Brain microvascular endothelial cell (primary cell): ENCODE measurements around the gene RNF207.

Source experiments
- DNase-seq: peaks from one replicate; pipeline ENCODE4 v3.0.0-alpha.2; 2020
- H3K27ac ChIP-seq: fragments of 250-450 bp; sonication (Bioruptor Pico); 2 replicates; pipeline ENCODE4 v1.5.1; 2020; ENCODE audit warnings: mild to moderate bottlenecking, moderate library complexity
- H3K27me3 ChIP-seq: fragments of 250-450 bp; sonication (Bioruptor Pico); replicated peaks from 2 replicates; pipeline ENCODE4 v1.5.1; 2020; ENCODE audit warnings: mild to moderate bottlenecking
- H3K36me3 ChIP-seq: fragments of 250-450 bp; sonication (Bioruptor Pico); replicated peaks from 2 replicates; pipeline ENCODE4 v1.5.1; 2020; ENCODE audit warnings: mild to moderate bottlenecking
- H3K4me3 ChIP-seq: 2 replicates; pipeline ENCODE4 v1.5.1; 2011; ENCODE audit warnings: low read depth, mild to moderate bottlenecking, control low read depth, low read length, moderate library complexity
- in situ Hi-C: cut with HindIII; loops from 2 replicates; pipeline ENCODE4 v1.10.0; 2017; ENCODE audit warnings: low sequenced_read_pairs, low pct_ligation_motif_present
- TF ChIP-seq, protein P1 (sequence below): IDR thresholded peaks from 2 replicates; pipeline ENCODE4 v1.5.1; 2011; ENCODE audit warnings: low read depth, mild to moderate bottlenecking, moderate library complexity, low read length, control low read depth, inconsistent platforms; ENCODE audit errors: missing control alignments

RNF207 gene

DNA sequence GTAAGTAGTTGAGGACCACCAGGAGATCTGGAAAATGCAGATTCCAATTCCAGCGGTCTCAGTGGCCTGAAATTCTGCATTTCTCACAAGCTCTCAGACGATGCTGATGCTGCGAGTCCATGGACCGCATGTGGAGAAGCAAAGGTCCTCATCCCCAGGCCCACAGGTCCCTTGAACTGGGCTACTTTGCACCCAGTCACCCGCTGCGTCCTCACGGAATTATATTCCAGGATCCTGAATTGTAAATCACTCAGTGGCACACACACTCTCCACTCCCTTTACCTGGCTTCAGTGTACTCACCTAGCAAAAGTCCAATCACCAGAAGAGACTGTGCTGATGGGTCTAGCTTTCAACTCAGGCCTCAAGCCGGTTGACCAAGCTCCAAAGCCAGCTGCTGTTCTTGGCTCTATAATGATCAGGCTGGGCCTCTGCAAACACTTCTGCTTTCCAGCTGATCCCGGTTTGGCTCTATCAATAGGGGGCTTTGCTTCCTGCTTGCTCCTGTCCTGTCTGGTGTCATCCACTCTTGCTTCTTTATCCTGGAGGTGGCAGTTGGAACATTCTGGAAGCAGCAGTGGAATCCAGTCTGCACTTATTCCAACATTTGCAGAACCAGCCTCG is 5.6 kb upstream of the RNF207 start:
- Histone ChIP-seq H3K4me3 (peak overlapping the region; percentile 97), H3K36me3 (peaks cover 16% of the 10 kb centered on the region), H3K27me3 (no peaks in the 10 kb centered on the region), H3K27ac (peak overlapping the region; percentile 76)
- in situ Hi-C loops: no loop called here
- TF ChIP-seq, protein P1, sequence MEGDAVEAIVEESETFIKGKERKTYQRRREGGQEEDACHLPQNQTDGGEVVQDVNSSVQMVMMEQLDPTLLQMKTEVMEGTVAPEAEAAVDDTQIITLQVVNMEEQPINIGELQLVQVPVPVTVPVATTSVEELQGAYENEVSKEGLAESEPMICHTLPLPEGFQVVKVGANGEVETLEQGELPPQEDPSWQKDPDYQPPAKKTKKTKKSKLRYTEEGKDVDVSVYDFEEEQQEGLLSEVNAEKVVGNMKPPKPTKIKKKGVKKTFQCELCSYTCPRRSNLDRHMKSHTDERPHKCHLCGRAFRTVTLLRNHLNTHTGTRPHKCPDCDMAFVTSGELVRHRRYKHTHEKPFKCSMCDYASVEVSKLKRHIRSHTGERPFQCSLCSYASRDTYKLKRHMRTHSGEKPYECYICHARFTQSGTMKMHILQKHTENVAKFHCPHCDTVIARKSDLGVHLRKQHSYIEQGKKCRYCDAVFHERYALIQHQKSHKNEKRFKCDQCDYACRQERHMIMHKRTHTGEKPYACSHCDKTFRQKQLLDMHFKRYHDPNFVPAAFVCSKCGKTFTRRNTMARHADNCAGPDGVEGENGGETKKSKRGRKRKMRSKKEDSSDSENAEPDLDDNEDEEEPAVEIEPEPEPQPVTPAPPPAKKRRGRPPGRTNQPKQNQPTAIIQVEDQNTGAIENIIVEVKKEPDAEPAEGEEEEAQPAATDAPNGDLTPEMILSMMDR: no peak
- DNase-seq: no peak

DNA sequence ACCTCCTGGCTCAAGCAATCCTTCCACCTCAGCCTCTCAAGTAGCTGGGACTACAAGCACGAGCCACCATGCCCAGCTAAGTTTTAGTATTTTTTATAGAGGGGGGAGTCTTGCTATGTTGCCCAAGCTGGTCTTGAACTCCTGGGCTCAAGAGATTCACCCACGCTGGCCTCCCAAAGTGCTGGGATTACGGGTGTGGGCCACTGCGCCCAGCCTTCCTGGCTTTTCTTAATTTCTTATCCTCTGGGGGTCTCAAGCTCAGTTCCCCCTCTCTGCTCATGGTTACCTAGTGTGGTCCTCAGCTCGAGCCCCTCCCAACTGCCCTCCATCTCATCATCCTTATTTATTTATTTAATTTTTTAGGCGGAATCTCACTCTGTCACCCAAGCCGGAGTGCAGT is 3.7 kb upstream of the RNF207 start:
- TF ChIP-seq, protein P1: no peak
- in situ Hi-C loops: no loop called here
- DNase-seq: no peak

DNA sequence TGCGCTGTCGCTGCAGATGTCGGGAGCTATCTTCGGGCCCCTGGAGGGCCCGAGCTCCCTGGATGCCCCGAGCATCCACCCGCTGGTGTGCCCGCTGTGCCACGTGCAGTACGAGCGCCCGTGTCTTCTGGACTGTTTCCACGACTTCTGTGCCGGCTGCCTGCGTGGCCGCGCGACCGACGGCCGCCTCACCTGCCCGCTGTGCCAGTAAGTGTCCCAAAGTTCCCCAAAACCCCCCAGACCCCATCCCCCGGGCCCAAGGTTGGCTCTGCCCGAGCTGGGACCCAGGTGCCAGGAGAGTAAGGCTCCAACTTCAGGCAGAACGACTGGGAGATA is 569 bp downstream of the RNF207 start:
- TF ChIP-seq, protein P1: no peak
- Histone ChIP-seq H3K27me3 (no peaks in the 10 kb centered on the region), H3K36me3 (peaks cover 6% of the 10 kb centered on the region), H3K4me3 (peak overlapping the region; percentile 67), H3K27ac (no peak overlapping the region)
- DNase-seq: no peak
- in situ Hi-C loops: no loop called here

More for the DNA sequence above, 3.7 kb upstream of the RNF207 start:
- peaks cover 3% of the 10 kb centered on the region for H3K36me3 ChIP-seq
- H3K4me3 ChIP-seq: no peak overlapping the region
- no peaks in the 10 kb centered on the region for H3K27me3 ChIP-seq
- H3K27ac ChIP-seq: no peak overlapping the region

DNA sequence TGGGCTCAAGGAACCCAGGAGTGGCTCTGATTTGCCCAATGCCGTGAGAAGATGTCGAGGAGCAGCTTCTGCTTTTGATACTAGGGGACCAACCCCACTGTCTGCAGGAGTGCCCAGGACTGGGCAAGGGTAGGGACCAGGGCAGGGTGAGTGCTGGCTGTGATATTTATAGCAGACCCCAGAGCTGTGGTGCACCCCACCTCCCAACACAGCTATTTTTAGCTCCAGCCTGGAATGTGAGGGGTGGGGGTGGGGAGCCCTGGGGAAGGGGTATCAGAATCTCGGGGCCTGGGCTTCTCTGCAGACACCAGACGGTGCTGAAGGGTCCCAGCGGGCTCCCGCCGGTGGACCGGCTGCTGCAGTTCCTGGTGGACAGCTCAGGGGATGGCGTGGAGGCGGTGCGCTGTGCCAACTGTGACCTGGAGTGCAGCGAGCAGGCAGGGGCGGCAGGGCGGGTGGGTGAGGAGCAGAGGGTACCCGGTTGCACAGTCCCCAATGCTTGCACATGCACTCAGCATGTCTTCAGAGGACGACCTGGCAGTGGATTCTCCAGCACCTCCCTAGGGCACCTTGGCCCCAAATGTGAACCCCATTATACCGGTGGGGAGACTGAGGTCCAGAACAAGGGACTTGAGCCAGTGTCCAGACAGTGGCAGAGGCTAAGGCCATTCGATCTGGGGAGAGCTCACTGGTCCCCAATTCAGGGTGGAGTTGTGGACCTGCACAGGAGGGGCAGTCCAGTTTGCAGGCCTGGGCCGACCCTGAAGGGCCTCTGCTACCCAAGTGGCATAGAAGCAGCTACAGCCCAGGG is 1.4 kb downstream of the RNF207 start:
- Histone ChIP-seq H3K4me3 (peak overlapping the region; percentile 67), H3K36me3 (peaks cover 9% of the 10 kb centered on the region), H3K27ac (no peak overlapping the region), H3K27me3 (no peaks in the 10 kb centered on the region)
- in situ Hi-C loops: no loop called here
- TF ChIP-seq, protein P1: no peak
- DNase-seq: no peak

DNA sequence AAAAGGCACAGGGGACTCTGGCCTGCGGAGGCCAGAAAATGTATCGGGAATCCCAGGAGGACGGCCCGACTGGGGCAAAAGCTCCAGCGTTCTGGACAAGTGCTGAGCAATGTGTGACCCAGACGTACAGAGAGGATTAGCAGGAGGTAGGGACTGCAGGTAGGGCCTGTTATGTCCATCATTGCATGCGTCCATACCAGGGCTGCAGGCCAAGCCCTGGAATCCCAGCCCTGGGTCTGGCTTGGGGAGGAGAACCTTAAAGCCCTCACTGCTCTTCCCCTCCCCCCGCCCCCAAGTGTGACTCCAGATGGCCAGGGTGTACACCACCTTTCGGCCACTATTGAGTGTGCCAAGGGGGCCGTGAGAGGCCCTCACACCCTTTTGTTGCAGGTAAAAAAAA is 2.0 kb downstream of the RNF207 start:
- DNase-seq: no peak
- TF ChIP-seq, protein P1: no peak
- H3K4me3 ChIP-seq: no peak overlapping the region
- peaks cover 13% of the 10 kb centered on the region for H3K36me3 ChIP-seq
- no peaks in the 10 kb centered on the region for H3K27me3 ChIP-seq
- no peak overlapping the region for H3K27ac ChIP-seq
- in situ Hi-C loops: no loop called here
